Adrenal gland (tissue), 12 donors: ENCODE data around the gene HMCES. TPM values are rescaled to one million over a fixed set of nuclear protein-coding genes. Genes with fewer than 3 reads are reported as not detected.

Source experiments
- DNase-seq, 7 donors: peaks; one replicate each; pipeline ENCODE4 v3.0.0-alpha.2; 2019 to 2020
- H3K27ac ChIP-seq, 5 donors: fragments of 200-600 bp; sonication (generic) in 4 of 5; 1 replicate in 3 of 5; 2 replicates in 2 of 5; pipeline versions ENCODE4 v1.5.1 to v1.8.0; 2016 to 2020; ENCODE audit warnings: mild to moderate bottlenecking in 1 of 5
- H3K27me3 ChIP-seq: fragments of 200-600 bp; 2 replicates; pipeline ENCODE4 v1.8.0; 2021
- H3K36me3 ChIP-seq, 2 donors: fragments of 200-600 bp; replicated peaks in 1 of 2; 1 replicate in 1 of 2; 2 replicates in 1 of 2; pipeline versions ENCODE4 v1.5.1 to v1.8.0; 2018 to 2022
- H3K4me1 ChIP-seq, 2 donors: fragments of 200-600 bp; replicated peaks in 1 of 2; 1 replicate in 1 of 2; 2 replicates in 1 of 2; pipeline versions ENCODE4 v1.5.1 to v1.8.0; 2018 to 2021
- H3K4me3 ChIP-seq, 4 donors: fragments of 200-600 bp; sonication (generic) in 3 of 4; one replicate each; pipeline ENCODE4 v1.5.1; 2016 to 2018
- H3K9me3 ChIP-seq, 3 donors: fragments of 200-600 bp; sonication (generic) in 1 of 3; replicated peaks in 1 of 3; 1 replicate in 2 of 3; 2 replicates in 1 of 3; pipeline versions ENCODE4 v1.5.1 to v1.8.0; 2016 to 2021
- POLR2A ChIP-seq, 2 donors: fragments of 450-650 bp; IDR thresholded peaks; one replicate each; pipeline ENCODE4 v1.6.1; 2017; ENCODE audit warnings: antibody characterized with exemption in 2 of 2, mild to moderate bottlenecking in 2 of 2, moderate library complexity in 1 of 2
- WGBS, 4 donors: extraction: QIAGEN DNeasy Blood & Tissue Kit in 2 of 4; methylation state at CpG; one replicate each; pipeline versions ENCODE4 v1.1.5 to v1.1.7; 2013 to 2017; 5-methylcytosine and 5-hydroxymethylcytosine counted together
- intact Hi-C, 2 donors: fragments of 100-400 bp; cut with DNase I; formaldehyde crosslinking; loops; one replicate each; pipeline versions ENCODE4 v1.14.1 to v1.15.0; 2022 to 2023
- polyA plus RNA-seq, 3 donors: library from polyadenylated mRNA; stranded (reverse); fragments of 200-250 nt in 2 of 3; fragments of 350-450 nt in 1 of 3; fragmentation: Illumina TruSeq in 1 of 3; extraction: RNeasy Lipid Tissue Mini Kit (QIAGEN cat#74804) in 1 of 3; gene quantifications; one replicate each; pipeline ENCODE4 v1.2.3, GENCODE V29; 2013 to 2014
- total RNA-seq, 9 donors: library from RNA; depleted of rRNA in 4 of 9; stranded (reverse); fragments of >200 nt in 4 of 9; fragments of 120-200 nt in 1 of 9; fragmentation: NEBNext Ultra II Directional in 1 of 9; extraction: Animal tissue kit (Norgen Biotek cat#: 25700) in 1 of 9; gene quantifications; one replicate each; pipeline versions ENCODE4 v1.1.0 to v1.2.4, GENCODE V29; 2013 to 2023
- TF ChIP-seq, protein P1 (sequence below), 6 experiments: fragments of 450-650 bp in 4 of 6; fragments of 200-600 bp in 2 of 6; sonication (generic) in 1 of 6; IDR thresholded peaks; 1 replicate in 5 of 6; 2 replicates in 1 of 6; pipeline versions ENCODE4 v1.5.1 to v1.8.0; 2016 to 2021; ENCODE audit warnings: antibody characterized with exemption in 6 of 6, mild to moderate bottlenecking in 2 of 6, moderate library complexity in 1 of 6
- donor health status: healthy with polysubstance abuse.
- donor health status: Bipolar disorder and iron deficiency.
- donor health status: DM: yes; HTN: yes; CAD: no.
- donor health status: DM: no; HTN: no; CAD: no.
- donor health status: DM: no; HTN: no; CAD: no.
- donor health status: DM: yes; HTN: yes; CAD: no.

Gene HMCES
- total and polyA plus RNA-seq, 12 donors, result 16.0 to 39.7 (median 23.7) TPM

DNA sequence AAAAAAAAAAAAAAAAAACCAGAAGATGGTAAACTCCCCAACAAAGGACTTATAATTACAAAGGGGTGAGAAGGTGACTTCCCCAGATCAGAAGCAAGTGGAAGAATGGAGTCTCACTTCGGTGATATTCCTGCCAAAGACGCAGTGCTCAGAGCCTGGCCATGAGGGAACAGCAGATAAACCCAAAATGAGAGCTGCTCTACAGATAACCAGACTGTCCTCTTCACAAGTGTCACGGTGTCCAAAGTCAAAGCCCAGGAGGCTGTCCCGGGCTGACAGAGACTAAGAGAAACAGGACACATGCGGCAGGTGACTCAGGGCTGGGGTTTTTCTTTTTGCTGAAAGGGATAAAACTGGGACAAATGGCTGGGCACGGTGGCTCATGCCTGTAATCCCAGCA is 48.8 kb downstream of the HMCES start:
- 87 to 95% (median 91%) methylated on average over 6 of the region's 6 CpGs for WGBS, 4 donors

DNA sequence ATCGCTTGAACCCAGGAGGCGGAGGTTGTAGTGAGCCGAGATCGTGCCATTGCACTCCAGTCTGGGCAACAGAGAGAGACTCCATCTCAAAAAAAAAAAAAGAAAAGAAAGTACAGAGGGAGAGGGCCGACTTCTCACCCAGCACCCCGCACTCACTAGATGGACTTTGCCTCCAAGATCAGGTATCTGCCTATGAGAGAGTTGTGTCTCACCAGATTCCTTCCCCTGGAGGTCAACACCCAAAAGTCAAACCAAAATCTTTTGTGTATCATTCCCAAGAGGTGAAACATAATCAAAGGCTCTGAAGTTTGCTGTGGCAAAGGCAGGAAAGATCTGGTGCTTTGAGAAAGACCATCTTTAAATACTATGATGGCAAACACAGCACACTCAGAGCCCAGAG is 51.2 kb downstream of the HMCES start:
- Histone ChIP-seq H3K9me3 (no peaks in the 10 kb centered on the region), H3K36me3 (no peaks in the 10 kb centered on the region), H3K27ac (no peak overlapping the region), H3K4me3 (no peak overlapping the region), H3K4me1 (no peaks in the 10 kb centered on the region), H3K27me3 (no peaks in the 10 kb centered on the region)
- WGBS, 4 donors, result 77 to 94% (median 92%) methylated on average over 6 of the region's 6 CpGs
- no peak for DNase-seq
- no peak for TF ChIP-seq POLR2A (IDR thresholded peaks at IDR 0.05)
- TF ChIP-seq, protein P1, sequence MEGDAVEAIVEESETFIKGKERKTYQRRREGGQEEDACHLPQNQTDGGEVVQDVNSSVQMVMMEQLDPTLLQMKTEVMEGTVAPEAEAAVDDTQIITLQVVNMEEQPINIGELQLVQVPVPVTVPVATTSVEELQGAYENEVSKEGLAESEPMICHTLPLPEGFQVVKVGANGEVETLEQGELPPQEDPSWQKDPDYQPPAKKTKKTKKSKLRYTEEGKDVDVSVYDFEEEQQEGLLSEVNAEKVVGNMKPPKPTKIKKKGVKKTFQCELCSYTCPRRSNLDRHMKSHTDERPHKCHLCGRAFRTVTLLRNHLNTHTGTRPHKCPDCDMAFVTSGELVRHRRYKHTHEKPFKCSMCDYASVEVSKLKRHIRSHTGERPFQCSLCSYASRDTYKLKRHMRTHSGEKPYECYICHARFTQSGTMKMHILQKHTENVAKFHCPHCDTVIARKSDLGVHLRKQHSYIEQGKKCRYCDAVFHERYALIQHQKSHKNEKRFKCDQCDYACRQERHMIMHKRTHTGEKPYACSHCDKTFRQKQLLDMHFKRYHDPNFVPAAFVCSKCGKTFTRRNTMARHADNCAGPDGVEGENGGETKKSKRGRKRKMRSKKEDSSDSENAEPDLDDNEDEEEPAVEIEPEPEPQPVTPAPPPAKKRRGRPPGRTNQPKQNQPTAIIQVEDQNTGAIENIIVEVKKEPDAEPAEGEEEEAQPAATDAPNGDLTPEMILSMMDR (IDR thresholded peaks at IDR 0.05), result no peak
- intact Hi-C loops, result no loop called here

More for the DNA sequence above, 48.8 kb downstream of the HMCES start:
- H3K4me3 ChIP-seq, result no peak overlapping the region
- H3K4me1 ChIP-seq, result no peaks in the 10 kb centered on the region
- H3K27me3 ChIP-seq, result no peaks in the 10 kb centered on the region
- DNase-seq, result no peak
- H3K36me3 ChIP-seq, result no peaks in the 10 kb centered on the region
- no peaks in the 10 kb centered on the region for H3K9me3 ChIP-seq
- no peak for TF ChIP-seq POLR2A (IDR thresholded peaks at IDR 0.05)
- TF ChIP-seq, protein P1 (IDR thresholded peaks at IDR 0.05), result no peak
- no peak overlapping the region for H3K27ac ChIP-seq
- intact Hi-C loops, result no loop called here

DNA sequence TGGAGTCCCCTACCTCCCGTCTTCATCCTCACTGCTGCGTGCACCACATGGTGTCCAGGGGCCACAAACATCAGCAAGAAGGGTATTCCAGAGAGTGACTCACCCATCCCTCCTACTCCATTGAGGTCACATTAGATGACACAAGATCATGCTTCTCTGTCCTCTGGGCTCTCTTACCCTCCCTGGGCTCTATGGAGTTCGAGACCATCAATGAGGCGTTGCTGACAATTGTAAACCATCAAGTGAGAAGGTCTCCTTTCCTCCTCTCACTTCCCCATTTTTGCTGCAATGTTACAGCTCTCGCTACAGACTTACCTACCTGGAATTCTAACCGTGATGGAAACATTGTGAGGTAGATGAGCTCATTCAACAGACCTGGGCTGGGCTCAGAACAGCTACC is 51.7 kb downstream of the HMCES start:
- Histone ChIP-seq H3K27me3 (no peaks in the 10 kb centered on the region), H3K27ac (no peak overlapping the region), H3K4me1 (no peaks in the 10 kb centered on the region), H3K4me3 (no peak overlapping the region), H3K9me3 (no peaks in the 10 kb centered on the region), H3K36me3 (no peaks in the 10 kb centered on the region)
- intact Hi-C loops, result no loop called here
- 81 to 87% (median 84%) methylated on average over 4 to 6 of the region's 6 CpGs for WGBS, 4 donors
- DNase-seq, result no peak
- TF ChIP-seq, protein P1 (IDR thresholded peaks at IDR 0.05), result no peak
- TF ChIP-seq POLR2A (IDR thresholded peaks at IDR 0.05), result no peak

DNA sequence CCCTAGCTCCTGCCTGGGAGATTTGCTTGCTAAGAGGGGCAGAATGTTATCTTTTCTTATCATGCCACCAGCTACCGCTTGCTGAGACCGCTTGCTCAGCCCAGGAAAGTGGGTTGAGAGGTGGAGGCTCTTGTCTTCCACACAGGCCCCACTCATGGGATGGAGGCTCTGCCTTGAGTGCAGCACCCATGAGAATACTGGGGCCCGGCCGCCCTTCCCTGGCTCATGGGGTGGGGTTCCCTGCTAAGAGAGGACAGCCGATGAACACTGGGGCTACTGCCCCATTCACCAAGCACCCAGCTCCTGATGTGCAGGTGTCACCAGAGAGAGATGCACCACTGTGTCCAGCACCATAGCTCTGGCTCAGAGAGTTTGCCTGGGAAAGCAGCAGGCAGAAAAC is 55.2 kb downstream of the HMCES start:
- Histone ChIP-seq H3K4me3 (no peak overlapping the region), H3K27me3 (no peaks in the 10 kb centered on the region), H3K27ac (no peak overlapping the region), H3K9me3 (no peaks in the 10 kb centered on the region), H3K36me3 (no peaks in the 10 kb centered on the region), H3K4me1 (no peaks in the 10 kb centered on the region)
- TF ChIP-seq POLR2A (IDR thresholded peaks at IDR 0.05), result no peak
- TF ChIP-seq, protein P1 (IDR thresholded peaks at IDR 0.05), result no peak
- 91 to 100% (median 95%) methylated on average over 2 to 5 of the region's 5 CpGs for WGBS, 4 donors
- intact Hi-C loops, result no loop called here
- no peak for DNase-seq
